ENCODE data around the gene SOAT1.
"Not testable (repeated sequence)": the region's sequence is repeated elsewhere in the genome, so short reads cannot be mapped to it uniquely, and the experiment has no call there.

The SOAT1 gene

DNA sequence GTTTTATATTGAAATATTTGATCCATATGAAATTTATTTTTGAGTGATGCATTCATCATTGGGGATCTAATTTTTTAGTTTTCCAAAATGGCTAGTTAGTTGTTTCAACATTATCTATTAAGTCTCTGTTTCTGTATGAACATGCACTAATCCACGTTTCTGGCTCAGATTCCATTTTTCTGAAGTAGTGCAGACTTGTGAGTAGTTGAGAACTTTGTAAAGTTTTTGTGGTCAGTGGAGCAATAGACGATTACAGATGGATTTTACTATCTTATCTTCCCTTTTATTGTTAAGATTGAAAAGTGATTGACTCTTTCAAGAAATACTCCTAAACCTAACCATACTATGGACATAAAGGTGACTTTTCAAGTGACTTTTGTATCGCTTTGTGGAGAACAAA, 16.7 kb downstream of the SOAT1 start:
- DNase-seq: no peak

GRCh38 chr1:179310721-179311120, 17.1 kb downstream of the SOAT1 start:
- no peak for DNase-seq

GRCh38 chr1:179311149-179311700, 17.6 kb downstream of the SOAT1 start:
- no peak for DNase-seq

GRCh38 chr1:179313004-179313403, 19.4 kb downstream of the SOAT1 start:
- DNase-seq: no peak

- DNase-seq: no peak
These were observed 21.3 kb downstream of the SOAT1 start for GRCh38 chr1:179314928-179315327.

- no peak for DNase-seq
These were observed 24.9 kb downstream of the SOAT1 start for GRCh38 chr1:179318491-179318890.

GRCh38 chr1:179321533-179322216, 28.1 kb downstream of the SOAT1 start:
- no peak for DNase-seq

DNA sequence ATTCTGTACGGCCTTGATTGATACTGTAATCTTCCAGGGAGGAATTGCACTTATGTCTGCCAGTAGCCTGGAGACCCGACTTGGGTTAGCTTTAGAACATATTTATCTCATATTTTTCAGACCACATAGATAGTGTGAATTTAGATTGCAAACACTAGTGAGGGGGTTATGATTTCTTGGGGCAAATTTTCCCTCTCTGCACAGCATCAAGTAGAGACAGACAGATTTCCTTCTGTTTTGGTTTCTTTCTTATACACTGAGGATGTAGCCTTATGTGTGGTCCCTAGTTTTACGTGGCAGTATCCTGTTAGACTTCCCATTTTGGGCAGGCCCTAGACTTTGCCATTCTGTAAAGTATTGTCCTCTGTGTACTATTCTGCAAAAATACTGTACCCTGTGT, 29.0 kb downstream of the SOAT1 start:
- DNase-seq: no peak

DNA sequence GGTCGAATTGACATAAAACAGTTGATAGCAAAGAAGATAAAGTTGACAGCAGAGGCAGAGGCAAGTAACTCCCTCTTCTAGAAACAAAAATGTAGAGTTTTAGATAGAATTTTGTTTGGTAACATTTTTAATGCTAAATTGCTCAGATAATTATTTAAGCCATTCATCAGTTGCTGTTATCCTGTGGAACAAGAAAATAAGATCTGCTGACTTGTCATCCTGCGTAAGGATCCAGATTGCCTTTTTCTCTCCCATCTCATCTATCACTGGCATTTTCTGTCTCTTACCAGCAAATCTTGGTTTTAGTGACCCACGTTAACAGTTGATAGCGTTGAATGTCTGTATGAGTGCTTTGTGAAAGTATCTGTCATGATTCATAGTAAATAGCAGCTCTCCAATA, 29.8 kb downstream of the SOAT1 start:
- DNase-seq: no peak

DNA sequence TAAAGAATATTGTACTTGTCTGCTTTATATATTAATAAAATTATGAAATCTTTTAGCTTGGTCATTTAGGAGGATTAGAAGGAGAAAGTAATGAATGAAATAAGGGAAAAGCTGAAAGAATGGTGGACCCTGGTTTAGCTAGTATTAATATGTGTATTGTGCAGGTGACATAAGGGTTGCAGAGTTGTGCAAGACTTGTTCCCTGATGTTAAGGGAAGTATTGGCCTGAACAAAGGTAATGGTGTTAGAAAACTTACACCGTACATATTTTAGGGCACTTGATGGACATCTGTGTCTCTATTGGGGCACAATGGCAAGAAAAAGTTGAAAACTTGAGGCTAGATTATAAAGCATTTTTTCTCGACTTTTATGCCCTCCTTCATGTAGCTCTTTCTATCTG, 32.2 kb downstream of the SOAT1 start:
- DNase-seq: no peak

DNA sequence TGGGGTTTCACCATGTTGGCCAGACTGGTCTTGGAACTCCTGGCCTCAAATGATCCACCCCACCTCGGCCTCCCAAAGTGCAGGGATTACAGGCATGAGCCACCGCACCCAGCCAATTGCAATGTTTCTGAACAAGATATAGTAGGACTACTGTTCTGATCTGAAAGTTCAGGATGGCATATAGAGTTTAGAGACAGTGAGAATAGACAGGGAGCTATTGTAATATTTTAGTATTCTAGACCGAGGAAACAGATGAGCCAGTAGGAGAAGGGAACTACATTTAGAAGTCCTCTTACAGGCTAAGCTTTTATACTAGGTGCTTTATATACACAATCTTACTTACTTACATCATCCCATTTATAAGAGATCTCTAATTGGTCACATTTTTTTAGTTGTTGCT, 33.1 kb downstream of the SOAT1 start:
- DNase-seq: no peak

DNA sequence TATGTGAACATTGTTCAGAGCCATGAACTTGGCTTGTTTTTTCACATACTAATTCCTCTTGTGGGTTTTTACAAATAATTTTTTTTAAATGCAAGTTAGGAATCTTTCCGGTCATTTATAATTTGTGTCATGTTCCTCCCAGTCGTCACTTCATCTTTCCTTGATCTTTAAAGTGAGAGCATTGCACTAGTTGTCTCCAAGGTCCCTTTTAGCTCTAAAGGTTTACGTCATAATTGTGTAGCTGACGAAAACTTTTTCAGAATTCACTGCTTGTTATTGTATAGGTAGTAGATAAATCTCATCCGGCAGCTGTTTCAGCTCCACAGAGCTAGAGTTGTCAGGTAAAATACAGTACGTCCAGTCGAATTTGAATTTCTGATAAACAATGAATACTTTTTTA, 33.6 kb downstream of the SOAT1 start:
- no peak for DNase-seq

- no peak for DNase-seq
These were observed 34.1 kb downstream of the SOAT1 start for GRCh38 chr1:179327679-179328078.

DNA sequence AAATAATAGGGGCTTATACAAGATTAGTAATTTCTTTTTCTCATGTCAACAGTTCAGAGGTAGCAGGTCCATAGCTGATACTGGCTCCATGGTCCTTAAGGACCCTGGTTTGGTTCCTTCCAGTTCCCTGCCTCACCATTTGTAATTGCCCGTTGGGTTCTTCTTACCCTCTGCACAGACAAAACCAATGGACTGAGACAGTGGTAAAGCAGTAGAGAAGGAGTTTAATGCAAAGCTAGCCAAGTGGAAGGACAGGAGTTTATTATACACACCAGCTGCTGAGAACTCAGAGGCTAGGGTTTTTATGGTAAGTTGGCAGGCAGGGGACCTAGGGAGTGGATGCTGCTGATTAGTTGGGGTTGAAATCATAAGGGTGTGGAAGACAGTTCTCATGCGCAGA, 36.3 kb downstream of the SOAT1 start:
- DNase-seq: no peak

DNA sequence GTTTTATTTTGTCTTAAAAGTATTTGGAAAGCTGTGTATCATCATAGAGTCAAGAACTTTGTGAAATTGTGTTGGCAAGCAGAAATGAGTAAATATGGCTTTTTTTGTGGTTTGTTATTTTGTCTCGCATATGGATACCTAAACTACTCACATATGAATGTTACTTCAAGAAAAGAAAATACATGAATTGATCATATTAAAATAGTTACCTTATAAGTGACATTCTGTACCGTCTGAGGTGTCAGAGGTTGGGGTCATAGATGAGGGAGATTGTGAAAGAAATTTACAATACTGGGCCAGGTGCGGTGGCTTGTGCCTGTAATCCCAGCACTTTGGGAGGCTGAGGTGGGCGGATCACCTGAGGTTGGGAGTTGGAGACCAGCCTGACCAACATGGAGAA, 40.8 kb downstream of the SOAT1 start:
- no peak for DNase-seq

DNA sequence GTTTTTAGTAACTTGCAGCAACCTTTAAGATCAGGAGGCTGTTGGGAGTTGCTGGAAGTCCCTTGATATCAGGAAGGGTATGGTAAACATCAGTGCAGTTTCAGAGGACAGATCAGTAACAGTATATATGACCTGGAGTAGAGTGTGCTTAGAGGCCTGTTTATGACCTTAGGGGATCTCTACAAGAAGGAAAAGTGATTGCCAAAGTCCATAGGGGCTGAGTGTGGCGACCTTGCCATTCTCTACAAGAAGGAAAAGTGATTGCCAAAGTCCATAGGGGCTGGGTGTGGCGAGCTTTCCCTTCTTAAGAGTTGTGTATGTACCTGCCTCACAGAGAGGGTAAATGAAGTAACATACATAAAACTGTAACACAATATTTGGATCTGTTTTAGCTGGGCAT, 43.7 kb downstream of the SOAT1 start:
- no peak for DNase-seq

- DNase-seq: no peak
These were observed 44.5 kb downstream of the SOAT1 start for GRCh38 chr1:179337942-179338560.

DNA sequence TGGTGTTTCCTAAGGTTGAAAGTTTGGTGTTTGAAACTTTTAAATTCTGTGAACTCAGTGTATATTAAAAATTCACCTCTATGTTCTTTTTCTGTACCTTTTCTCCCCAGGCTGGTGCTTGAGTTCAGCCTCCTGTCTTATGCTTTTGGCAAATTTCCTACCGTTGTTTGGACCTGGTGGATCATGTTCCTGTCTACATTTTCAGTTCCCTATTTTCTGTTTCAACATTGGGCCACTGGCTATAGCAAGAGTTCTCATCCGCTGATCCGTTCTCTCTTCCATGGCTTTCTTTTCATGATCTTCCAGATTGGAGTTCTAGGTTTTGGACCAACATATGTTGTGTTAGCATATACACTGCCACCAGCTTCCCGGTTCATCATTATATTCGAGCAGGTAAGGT, 47.3 kb downstream of the SOAT1 start:
- no peak for DNase-seq

- DNase-seq: no peak
These were observed 48.4 kb downstream of the SOAT1 start for GRCh38 chr1:179341943-179342547.

DNA sequence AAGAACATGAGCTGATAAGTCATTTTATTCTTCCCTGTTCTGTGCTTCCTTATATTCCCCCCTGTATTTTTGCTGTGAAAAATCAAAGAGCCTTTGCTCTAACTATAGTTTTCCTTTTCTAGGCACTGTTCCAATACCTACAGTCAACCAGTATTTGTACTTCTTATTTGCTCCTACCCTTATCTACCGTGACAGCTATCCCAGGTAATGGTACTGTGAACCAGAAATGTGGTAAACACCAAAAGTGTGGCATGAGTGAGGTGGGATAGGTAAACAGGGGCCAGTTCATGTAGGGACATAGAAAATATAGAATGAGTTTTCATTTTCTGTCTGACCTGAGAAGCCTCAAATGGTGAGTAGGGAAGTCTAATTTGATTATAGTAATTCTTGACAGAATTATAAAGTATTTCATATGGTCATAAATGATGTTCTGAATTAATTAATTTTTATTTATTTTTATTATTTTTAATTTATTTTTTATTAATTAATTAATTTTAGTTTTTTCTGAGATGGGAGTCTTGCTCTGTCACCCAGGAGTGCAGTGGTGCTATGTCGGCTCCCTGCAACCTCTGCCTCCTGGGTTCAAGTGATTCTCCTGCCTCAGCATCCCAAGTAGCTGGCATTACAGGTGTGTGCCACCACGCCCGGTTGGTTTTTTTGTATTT, 49.3 kb downstream of the SOAT1 start:
- DNase-seq: no peak

GRCh38 chr1:179351281-179351680, 57.7 kb downstream of the SOAT1 start:
- no peak for DNase-seq

DNA sequence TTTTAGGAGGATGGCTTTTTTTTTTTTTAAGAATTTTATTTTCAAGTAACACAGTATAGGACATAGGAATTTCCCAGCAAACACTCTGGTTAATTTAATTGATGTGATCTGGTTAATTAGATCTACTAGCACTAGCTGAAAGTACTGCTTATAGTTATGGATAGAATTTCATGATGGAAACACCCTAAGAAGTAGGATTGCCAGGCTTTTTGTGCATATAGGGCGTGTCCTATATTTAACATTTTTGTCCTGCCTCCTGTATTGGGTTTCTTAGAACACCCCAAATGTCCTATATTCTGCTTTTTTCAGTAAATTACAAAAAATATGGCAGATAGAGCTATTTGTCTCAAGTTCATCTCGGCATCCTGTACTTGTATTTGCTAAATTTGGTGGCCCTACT, 58.6 kb downstream of the SOAT1 start:
- no peak for DNase-seq

DNA sequence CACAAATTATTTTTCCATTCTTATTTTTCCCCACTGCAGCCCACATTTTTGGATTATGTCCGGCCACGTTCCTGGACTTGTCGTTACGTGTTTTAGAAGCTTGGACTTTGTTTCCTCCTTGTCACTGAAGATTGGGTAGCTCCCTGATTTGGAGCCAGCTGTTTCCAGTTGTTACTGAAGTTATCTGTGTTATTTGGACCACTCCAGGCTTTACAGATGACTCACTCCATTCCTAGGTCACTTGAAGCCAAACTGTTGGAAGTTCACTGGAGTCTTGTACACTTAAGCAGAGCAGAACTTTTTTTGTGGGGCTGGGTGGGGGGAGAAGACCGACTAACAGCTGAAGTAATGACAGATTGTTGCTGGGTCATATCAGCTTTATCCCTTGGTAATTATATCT, 59.9 kb downstream of the SOAT1 start:
- no peak for DNase-seq

GRCh38 chr1:179361631-179362030, 68.0 kb downstream of the SOAT1 start:
- not testable (repeated sequence) for DNase-seq
